Left hindlimb (tissue), 1 donor: Measurements from ENCODE around the gene ASB6.
A peak's percentile ranks its signal among the peaks of the same experiment; 100 is the strongest.
"Not testable (repeated sequence)": the region's sequence is repeated elsewhere in the genome, so short reads cannot be mapped to it uniquely, and the experiment has no call there.

Source experiments
- DNase-seq: peaks from one replicate; pipeline ENCODE4 v3.0.0-alpha.2; 2018

Gene ASB6

DNA sequence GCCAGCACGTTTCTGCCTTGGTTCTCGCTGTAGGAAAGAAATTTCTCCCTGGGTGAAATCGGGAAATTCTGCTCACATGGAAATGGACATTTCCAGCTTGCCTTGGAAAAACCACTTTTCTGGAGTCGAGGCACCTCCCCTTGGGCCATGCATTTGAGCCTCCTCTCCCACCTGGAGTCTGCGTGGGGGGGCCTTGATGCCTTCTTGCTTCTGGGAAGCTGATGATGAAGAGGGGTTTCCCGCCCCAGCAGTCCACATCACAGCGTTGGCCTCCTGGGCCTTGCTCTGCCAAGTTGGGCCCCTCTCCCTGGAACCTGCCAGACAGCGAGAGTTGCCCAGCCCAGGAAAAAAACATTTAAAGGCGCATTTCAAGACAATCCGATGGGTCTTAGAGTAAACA is 1.8 kb upstream of the ASB6 start:
- no peak for DNase-seq

DNA sequence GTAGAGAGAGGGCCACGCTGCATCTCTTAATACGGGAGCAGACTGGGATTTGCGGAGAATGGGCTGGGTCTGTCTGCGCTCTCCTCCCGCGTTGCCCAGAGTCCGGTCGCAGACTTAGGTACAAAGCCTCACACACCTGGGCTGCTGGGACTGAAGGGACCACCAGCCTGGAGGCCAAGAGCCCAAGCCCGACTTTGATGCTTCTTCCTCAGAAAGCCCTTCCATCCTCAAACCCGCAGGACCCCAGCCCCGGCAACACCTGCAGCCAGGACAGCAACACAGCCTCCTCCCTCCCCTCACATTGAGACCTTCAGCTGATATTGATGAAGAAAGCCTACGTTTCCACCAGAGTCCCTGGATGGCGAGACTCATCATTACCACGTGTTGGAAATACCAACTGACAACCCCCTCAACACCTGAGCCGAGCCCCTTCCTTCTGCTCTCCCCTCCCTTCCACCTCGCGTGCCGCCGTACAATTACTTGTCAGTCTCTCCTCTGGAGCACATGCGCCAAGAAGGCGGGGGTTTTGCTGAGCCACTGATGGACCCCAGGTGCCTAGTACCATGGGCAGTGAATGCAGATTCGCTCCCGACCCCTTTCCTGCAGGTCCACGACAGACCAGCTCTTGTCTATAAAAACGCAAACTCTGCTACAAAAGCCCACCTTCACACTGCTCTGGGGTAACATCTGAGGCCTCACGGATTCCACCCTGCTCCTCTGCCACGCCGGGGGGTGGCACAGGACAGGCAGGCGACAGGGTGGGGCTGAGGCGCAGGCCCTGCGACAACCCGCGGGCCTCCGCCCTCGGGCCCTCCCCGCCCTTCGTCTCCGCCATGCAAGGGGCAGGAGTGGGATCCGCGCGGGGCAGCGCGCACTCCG is 841 bp downstream of the ASB6 start:
- DNase-seq: no peak

DNA sequence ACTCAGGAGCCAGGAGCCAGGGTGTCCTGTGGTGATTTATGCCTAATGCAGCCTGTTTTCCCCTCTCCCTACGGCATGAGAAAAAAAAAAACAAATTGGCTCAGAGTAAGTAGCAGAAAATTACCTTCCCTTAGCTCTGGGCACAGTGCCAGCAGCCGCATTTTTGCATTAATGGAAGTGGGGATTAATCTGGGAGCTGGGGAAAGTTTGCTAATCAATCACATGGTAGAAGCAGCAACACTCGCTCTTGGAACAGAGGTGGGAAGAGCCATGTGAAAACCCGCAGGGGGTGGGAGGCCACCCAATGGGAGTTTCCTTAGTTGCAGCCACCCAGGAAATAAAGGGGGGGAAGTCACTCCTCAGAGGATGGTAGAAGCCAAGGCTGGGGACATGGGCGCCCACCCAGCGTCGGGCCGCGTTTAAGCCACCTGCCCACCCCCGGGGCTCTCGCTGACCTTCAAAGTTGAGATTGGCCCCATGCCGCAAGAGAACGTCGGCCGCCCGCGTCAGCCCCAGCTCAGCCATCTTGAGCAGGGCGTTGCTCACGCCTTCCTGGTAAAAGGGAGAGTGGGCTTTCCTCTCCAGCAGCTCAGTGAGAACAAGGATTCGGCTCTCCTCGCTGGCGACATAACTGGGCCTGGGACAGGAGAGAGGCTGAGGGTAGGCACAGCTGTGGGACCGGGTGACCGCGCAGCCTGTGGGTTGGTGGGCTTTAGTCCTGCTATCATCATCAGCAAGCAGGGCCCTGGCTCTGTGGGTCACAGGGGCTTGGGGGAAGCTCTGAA is 1.7 kb downstream of the ASB6 start:
- no peak for DNase-seq

DNA sequence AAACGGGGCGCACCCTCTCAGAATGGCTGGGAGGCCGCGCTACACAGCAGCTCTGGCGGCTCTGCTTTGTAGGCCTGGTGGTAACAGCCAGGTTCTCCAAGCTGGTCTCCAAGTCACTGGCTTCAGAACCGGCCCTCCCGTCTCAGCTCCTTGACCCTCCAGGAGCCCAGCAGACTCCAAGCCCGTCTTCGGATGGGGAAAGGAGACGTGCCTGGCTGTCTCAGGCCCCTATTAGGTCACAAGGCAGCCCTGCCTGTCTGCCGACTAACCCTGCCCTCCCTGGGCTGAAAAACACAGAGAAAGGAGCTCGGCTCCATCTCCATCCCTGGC is 2.2 kb downstream of the ASB6 start:
- DNase-seq: peak; percentile 24

DNA sequence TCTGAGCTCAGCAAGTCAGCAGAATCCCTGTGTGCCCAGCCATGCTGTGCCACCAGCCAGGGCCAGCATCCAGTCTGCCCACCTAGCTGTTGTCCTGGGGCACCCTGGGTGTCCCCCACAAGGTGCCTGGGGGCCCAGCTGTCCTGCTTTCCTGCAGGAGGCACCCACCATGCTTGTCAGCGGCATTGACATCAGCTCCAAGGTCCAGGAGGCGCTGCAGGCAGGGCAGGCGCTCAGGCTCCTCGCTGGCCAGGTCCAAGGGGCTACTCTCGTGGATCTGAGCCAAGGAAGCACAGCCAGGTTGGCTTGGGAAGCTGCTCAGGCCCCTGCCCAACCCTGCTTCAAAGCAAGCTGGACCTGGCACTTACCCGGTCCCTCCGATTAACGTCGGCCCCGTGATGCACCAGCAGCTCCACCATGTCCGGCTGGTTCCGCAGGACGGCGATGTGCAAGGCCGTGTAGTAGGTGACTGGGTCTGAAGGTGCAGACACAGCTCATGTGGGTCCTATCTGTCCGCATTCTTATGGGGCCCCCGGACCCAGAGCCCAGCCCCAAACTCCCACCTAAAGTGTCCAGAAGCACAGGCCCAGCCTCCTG is 2.8 kb downstream of the ASB6 start:
- peak; percentile 33 for DNase-seq

DNA sequence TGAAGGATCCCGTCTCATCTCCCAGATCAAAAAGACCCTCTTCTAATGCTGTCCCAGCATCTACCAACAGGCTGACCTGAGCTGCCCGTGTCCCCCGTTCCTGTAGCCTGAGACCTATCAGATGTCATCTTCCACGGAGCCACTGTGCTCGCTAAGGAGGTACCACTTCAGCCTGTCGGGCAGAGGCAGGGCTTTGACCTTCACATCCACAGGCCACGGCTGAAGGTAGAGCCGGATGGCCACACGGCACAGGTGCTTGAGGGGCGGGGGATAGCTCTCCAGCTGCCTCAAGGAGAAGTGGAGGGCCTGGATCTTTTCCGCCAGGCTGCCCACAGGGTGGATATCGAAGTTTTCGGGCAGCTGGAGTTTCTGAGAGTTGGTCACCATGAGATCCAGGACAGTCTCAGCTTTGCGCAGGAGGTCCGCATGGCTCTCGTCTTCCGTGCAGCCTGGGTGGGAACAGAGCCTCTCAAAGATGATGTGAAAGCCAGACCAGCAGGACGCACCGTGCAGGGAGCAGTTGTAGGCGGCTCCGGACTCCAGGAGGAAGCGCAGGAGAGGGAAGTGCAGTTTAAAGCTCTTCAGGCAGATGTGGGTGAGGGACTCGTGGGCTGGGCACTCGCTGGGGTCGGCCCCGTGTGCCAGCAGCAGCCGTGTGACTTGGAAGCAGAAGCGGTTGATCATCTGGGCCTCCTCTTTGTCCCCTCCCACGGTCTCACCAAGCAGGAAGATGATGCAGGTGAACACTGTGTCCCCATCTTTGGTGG is 4.1 kb downstream of the ASB6 start:
- DNase-seq: no peak

DNA sequence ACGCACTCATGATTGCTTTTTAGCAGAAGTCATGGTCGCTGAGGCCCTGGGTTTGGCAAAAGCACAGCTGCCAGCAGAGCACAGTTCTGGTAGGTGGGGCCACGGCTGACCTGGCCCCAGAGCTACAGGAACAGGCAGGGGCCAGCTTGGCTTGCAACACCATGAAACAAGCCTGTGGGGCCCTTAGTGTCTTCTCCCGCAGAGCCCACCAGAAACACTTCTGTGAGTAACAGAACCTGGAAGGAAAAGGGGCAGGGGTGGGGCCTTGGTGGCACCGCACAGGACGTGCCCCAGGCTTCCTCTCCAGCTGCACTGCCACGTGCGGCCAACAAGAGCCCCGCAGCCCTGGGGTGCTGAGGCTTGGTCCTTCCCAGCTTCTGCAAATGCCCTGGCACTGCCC is 4.8 kb downstream of the ASB6 start:
- DNase-seq: peak; percentile 25

DNA sequence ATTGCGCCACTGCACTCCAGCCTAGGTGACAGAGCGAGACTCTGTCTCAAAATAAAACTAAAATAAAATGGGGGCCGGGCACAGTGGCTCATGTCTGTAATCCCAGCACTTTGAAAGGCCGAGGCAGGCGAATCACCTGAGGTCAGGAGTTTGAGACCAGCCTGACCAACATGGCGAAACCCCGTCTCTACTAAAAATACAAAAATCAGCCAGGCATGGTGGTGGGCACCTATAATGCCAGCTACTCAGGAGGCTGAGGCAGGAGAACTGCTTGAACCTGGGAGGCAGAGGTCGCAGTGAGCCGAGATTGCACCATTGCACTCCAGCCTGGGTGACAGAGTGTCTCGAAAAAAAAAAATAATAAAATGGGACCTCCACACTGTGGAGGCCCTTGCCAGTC is 5.6 kb downstream of the ASB6 start:
- not testable (repeated sequence) for DNase-seq

DNA sequence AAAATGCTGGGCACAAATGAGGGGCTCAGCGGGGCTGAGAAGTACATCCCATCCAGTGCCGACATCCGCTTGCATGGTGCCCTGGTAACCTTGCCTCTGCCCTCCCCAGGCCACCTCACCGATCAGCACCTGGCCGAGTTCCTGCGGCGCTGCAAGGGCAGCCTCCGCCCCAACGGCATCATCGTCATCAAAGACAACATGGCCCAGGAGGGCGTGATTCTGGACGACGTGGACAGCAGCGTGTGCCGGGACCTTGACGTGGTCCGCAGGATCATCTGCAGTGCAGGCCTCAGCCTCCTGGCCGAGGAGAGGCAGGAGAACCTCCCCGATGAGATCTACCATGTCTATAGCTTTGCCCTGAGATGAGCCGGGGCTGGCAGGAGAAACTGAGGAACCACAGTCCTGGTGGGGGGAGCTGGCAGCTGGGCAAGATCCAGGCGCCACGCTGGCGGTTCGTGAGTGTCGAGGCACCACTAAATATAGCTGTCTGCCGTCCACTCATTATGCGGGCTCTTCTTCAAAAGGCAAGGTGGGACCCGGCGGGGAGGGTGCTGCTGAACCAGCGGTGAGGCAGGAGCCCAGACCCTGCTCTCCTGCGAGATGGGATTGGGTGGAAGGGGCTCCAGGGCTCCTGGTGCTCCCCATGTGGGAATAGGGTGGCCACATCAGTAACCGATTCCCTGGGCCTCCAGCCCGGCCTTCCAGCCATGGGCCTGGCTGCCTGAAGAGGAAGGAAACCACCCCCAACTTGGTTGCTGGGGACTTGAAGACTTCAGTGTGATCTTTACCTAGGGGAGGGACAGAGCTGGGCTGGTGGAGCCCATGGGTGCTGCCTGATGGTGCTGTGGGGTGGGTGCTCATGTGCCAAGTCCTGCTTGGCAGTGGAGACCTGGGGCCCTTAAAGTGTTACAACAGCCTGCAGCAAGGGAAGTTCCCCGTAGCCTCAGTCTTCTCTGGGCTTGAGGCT is 6.6 kb downstream of the ASB6 start:
- peak; percentile 28 for DNase-seq

DNA sequence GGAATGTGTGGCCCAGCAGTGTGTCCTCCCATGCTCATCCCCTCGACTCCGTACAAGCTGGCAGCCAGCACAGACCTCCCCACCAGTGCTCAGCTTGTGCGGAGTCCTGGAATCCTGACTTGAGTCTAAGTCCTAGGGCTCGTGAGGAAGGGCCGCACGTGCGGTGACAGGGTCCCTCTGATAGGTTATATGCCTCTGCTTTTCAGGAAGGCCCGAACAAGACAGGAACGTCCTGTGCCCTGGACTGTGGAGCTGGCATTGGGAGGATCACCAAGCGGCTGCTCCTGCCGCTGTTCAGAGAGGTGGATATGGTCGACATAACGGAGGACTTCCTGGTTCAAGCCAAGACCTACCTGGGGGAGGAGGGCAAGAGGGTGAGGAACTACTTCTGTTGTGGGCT is 8.1 kb downstream of the ASB6 start:
- DNase-seq: no peak

DNA sequence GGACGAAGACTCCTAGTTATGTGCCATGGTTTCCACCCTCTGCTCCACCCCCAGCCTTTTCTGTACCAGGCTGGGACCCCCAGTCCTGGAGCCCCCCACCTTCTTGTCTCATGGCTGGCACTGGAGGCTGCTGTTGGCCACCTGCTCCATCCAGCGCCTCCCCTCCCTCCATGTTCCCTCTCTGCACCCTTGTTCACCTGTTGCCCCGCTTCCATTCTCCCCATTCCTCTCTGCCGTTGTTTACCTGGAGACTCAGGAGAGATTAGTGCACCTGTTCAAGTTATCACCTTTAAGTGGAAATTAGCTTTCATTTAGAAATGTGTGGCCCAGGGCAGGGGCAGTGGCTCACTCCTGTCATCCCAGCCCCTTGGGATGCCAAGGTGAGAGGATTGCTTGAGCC is 8.7 kb downstream of the ASB6 start:
- no peak for DNase-seq

DNA sequence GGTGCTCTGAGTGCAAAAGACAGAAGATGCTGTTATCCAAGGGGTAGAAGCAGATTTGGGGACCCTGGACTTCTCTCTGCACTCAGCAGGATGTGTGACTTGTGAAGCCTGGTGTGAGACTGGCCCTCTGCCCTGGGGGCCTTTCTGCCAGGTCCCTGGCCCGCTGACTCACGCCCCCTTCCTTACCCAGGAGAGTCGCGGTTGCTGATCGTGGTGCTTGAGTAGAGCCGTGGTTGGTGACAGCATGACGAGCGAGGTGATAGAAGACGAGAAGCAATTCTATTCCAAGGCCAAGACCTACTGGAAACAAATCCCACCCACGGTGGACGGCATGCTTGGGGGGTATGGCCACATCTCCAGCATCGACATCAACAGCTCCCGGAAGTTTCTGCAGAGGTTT is 9.5 kb downstream of the ASB6 start:
- DNase-seq: no peak

DNA sequence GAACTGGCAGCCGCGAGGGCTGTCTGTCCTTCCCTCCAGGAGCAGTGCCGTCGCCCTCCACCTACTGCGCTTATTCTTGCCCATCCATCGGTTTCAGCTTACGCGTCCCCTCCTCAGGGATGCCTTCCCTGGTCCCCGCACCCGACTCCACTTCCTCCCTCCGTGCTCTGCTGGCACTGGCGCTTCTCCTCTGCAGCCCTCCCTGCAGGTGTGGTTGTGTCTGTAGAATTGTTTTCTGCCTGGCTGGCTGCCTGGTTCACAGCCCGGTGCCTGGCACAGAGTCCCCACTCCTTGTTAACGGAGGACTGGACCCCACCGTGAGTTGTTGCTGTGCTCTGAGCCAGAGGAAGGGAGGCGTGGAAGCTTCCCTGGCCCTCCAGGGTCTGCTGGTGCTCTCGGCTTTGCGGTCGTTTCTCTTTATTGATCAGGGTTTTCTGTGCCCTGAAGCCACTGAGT is 10.2 kb downstream of the ASB6 start:
- DNase-seq: peak; percentile 18

DNA sequence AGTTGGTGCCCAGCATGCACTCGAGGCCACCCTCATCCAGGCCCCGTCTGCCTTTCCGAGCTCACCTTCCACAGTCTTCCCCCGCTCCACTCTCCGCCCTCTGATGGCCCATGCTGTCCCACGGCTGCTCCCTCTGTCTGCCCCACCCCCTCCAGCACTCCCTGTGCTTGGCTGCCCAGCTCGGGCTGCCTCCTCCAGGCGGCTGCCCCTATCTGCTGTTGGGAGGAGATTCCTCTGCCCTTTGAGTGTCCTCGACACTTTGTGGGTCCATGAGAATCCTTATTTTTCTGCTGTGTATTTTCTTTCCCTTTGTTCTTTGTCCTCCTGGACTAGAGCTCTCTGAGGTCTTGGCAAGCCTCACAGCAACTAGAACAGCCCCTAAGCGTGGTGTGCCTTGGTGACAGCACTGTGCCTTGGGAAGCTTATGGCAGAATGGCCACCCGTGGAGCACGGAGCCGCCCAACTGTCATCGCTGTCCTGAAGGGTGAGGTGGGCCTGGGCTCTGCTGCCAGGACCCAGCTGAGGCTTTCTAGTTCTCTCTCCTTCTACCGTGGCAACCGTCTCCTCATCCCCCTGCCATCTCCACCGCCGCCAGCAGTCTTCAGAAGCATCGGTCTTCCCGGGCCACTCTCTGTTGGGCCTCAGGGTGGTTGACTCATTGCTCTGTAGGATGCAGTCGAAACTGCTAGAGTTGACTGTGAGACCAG is 10.8 kb downstream of the ASB6 start:
- DNase-seq: peak; percentile 21

DNA sequence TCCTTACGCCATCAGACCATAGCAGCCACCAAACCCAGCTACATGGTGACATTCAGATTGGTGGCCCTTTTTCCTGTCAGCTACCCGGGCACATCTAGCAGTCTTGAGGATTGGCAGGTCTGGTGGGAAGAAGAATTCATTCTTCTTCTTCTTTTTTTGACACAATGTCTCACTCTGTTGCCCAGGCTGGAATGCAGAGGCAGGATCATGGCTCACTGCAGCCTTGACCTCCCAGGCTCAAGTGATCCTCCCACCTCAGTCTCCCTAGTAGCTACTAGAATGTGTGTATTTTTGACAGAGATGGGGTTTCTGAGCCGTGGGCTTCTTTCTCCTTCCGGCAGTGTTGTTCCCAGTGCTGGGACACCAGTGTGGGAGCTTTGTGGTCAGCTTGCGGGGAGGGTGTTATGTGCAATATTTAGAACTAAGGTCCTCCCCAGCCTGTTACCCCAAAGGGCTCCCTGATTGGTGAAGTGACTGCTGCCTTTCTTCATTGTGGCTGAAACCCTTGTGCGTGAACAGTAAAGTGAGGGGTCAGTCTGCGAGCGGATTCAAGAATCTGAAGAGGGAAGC is 12.6 kb downstream of the ASB6 start:
- no peak for DNase-seq

DNA sequence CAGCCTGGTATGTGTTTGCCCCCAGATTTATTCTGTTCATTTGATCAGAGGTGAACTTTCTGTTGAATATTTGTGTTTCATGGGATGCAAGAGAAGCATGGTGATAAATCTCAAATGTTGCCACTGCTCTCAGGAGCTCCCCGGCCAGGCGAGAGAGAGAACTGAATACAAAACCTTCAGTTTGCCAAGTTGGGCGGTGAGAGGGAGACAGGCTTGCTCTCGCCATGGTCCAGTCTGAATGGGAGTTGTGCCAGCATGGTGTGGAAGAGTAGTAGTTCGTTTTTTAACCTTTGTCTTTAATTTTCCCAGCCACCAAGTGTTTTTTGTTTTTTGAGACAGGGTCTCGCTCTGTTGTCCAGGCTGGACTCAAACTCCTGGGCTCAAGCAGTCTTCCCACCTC is 13.2 kb downstream of the ASB6 start:
- DNase-seq: no peak

DNA sequence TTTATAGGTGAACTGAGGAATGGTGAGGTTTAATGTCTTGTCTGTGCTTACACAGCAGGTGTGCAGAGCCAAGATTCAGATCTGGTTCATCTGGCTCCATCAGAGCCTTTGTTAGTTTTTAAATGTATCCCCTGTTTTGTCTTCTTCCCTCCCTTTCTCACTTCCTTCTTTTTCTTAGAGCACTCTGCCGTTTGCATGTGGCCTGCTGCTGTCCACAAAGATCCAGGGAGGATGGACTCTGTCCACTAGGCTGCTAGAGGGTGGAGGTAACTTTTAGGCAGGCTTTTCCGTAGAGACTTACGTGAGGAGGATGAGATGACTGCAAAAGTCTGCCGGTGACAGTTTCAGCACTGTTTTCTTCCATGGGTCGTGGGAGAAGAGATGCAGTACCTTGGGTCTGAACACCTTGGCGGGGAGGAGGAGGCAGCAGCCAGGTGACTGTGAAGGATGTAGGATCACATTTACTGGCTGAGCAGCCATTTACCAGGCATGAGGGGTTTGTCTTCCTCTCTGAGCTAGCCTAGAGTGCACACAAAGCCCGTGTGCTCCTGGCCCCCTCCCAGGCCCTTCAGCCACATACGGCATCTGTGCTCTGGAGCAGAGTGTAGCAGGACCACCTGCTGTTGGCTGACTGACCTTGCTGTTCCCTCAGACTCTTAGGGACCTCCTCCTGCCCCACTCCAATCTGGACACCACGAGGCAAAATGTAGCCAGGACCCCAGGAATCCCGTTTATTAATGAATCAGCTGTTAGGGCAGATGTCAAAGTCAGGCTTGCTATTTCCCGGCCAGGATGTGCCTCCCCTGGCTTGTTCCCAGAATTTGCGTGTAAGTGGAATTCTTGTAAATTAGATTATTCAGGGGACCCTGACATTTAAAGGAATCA is 14.2 kb downstream of the ASB6 start:
- DNase-seq: no peak

DNA sequence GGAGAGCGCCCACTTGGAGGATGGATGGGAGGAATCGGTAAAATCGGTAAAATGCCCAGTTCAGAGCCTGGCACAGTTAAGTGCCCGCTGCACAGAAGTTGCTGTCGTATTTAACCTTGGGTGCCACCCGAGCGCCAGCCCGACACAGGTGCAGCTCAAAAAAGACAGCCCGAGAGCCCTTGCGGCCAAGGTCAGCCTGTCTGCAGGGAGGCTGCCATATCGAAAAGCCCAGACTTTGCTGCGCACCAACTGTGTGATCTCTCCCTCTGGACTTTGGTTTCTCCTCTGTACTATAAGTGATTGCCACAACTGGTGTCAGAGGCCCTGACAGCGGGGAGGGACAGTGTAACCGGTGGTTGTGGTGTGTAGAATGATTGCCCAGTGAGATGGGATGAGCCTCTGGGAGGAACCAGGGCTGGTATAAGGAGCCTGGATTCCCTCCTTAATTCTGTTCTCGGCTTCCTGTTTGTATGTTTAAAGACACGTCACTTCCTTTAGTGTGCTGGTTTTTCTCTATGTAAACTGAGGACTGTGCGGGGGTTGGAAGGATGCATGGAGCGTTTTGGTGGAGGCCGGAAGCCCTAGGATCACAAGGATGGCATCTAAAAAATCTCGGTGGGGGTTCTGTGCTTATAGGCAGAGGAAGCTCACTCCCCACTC is 15.2 kb downstream of the ASB6 start:
- DNase-seq: peak; percentile 64

DNA sequence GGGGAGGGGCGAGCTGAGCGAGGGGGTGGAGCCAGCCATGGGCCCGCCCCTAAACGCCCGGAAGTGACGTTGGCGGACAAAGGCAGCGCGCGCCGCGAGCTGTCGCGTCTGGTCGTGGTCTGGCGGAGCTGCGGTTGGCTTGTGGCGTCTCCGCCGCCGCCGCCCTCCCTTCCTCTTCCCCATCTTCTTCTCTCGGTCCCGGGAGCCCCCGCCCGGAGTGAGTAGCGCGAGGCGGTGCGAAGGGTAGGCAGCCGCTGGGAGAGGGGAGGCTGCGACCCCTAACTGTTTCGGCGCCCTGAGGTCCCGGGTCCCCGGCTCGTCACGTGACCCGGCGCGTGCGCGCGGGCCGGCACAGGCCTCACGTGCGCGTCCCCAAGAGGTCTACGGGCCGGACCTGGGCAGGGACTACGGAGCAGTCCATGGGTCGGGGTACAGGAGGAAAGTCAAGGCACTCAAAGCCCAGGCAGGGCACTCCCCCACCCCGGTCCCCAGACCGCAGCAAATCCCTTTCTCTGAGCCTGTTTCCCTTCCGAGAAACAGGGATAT is 15.8 kb downstream of the ASB6 start, which contains the start of gene NTMT1:
Gene NTMT1 (plus strand): TSS at position 85 of the 546 bp plus-strand sequence. CDS start 6,541 bp downstream, outside the sequence.
- peak; percentile 90 for DNase-seq
